ENCODE results near the gene TAF3.
"Not testable (repeated sequence)": the region's sequence is repeated elsewhere in the genome, so short reads cannot be mapped to it uniquely, and the experiment has no call there.

TAF3 gene

GRCh38 chr10:7818295-7819120 is at the start of gene TAF3:
Gene TAF3 (plus strand): TSS chr10:7818505. CDS start chr10:7818710, 205 bp downstream.
- no peaks in the 10 kb centered on the region for H3K36me3 ChIP-seq (ENCODE audit: control insufficient read depth, low read depth, low read length)
- H3K27ac ChIP-seq (ENCODE audit: low read length), result no peak within 1 kb of the TSS
- no peaks in the 10 kb centered on the region for H3K4me1 ChIP-seq (ENCODE audit: control insufficient read depth, low read depth, low read length)
- H3K9ac ChIP-seq (ENCODE audit: low read length), result peak within 1 kb of the TSS; percentile 73
- H3K9me3 ChIP-seq (ENCODE audit: control insufficient read depth, low read depth, low read length), result no peaks in the 10 kb centered on the region
- H3K4me3 ChIP-seq (ENCODE audit: low read length), result peak within 1 kb of the TSS; percentile 98
- peaks cover 5% of the 10 kb centered on the region for H3K27me3 ChIP-seq (ENCODE audit: control insufficient read depth, insufficient read depth, low read length)

GRCh38 chr10:7773845-7774801 is 44.2 kb upstream of the TAF3 start:
- H3K4me3 ChIP-seq (ENCODE audit: low read length), result no peak overlapping the region
- no peaks in the 10 kb centered on the region for H3K4me1 ChIP-seq (ENCODE audit: control insufficient read depth, low read depth, low read length)
- no peaks in the 10 kb centered on the region for H3K27me3 ChIP-seq (ENCODE audit: control insufficient read depth, insufficient read depth, low read length)
- H3K27ac ChIP-seq (ENCODE audit: low read length), result no peak overlapping the region
- no peaks in the 10 kb centered on the region for H3K9me3 ChIP-seq (ENCODE audit: control insufficient read depth, low read depth, low read length)
- peaks cover 63% of the 10 kb centered on the region for H3K36me3 ChIP-seq (ENCODE audit: control insufficient read depth, low read depth, low read length)
- H3K9ac ChIP-seq (ENCODE audit: low read length), result no peak overlapping the region

DNA sequence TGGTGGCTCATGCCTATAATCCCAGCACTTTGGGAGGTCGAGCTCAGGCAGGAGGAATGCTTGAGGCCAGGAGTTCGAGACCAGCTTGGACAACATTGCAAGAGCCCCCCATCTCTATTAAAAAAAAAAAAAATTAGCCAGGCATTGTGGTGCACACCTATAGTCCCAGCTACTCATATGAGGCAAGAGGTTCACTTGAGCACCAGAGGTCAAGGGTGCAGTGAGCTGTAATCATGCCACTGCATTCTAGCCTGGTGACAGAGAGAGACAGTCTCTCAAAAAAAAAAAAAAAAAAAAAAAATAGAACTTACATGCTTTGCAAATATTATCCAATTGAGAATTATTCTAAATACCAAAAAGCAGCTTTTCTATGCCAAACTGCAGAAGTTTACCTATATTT is 41.5 kb upstream of the TAF3 start:
- Histone ChIP-seq H3K27ac (ENCODE audit: low read length) (no peak overlapping the region), H3K36me3 (ENCODE audit: control insufficient read depth, low read depth, low read length) (peaks cover 57% of the 10 kb centered on the region)

GRCh38 chr10:7782194-7782593 is 36.1 kb upstream of the TAF3 start:
- peaks cover 28% of the 10 kb centered on the region for H3K36me3 ChIP-seq (ENCODE audit: control insufficient read depth, low read depth, low read length)
- H3K27ac ChIP-seq (ENCODE audit: low read length); H3K9me3 ChIP-seq (ENCODE audit: control insufficient read depth, low read depth, low read length); H3K9ac ChIP-seq (ENCODE audit: low read length); H3K27me3 ChIP-seq (ENCODE audit: control insufficient read depth, insufficient read depth, low read length); H3K4me3 ChIP-seq (ENCODE audit: low read length); H3K4me1 ChIP-seq (ENCODE audit: control insufficient read depth, low read depth, low read length): not testable (repeated sequence)

More for the DNA sequence above, 41.5 kb upstream of the TAF3 start:
- H3K9me3 ChIP-seq (ENCODE audit: control insufficient read depth, low read depth, low read length), result no peaks in the 10 kb centered on the region
- no peak overlapping the region for H3K4me3 ChIP-seq (ENCODE audit: low read length)
- H3K27me3 ChIP-seq (ENCODE audit: control insufficient read depth, insufficient read depth, low read length), result no peaks in the 10 kb centered on the region
- no peaks in the 10 kb centered on the region for H3K4me1 ChIP-seq (ENCODE audit: control insufficient read depth, low read depth, low read length)
- no peak overlapping the region for H3K9ac ChIP-seq (ENCODE audit: low read length)

DNA sequence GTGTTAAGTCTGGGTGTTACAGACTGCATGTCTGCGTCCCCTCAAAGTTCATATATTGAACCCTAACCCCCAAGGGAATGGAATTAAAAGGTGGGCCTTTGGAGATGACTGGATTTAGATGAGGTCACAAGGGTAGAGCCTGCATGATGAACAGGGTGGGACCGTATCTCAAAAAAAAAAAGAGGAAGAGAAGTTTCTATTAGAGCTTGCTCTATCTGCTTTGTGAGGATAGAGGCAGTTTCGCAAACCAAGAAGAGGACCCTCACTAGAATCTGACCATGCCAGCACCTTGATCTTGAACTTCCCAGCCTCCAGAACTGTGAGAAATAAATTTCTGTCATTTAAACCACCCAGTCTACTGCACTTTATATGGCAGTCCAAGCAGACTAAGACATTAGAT is 31.9 kb upstream of the TAF3 start:
- Histone ChIP-seq H3K4me1 (ENCODE audit: control insufficient read depth, low read depth, low read length) (peaks cover 12% of the 10 kb centered on the region), H3K4me3 (ENCODE audit: low read length) (peak overlapping the region; percentile 84), H3K27ac (ENCODE audit: low read length) (no peak overlapping the region), H3K9me3 (ENCODE audit: control insufficient read depth, low read depth, low read length) (no peaks in the 10 kb centered on the region), H3K27me3 (ENCODE audit: control insufficient read depth, insufficient read depth, low read length) (no peaks in the 10 kb centered on the region), H3K9ac (ENCODE audit: low read length) (peak overlapping the region; percentile 72), H3K36me3 (ENCODE audit: control insufficient read depth, low read depth, low read length) (no peaks in the 10 kb centered on the region)

GRCh38 chr10:7787150-7787856 is 31.0 kb upstream of the TAF3 start:
- Histone ChIP-seq H3K27ac (ENCODE audit: low read length) (peak overlapping the region; percentile 6), H3K4me3 (ENCODE audit: low read length) (peak overlapping the region; percentile 84)

GRCh38 chr10:7787857-7788638 is 30.3 kb upstream of the TAF3 start, which contains the start of the genes ATP5F1C and KIN:
Gene ATP5F1C (plus strand): TSS chr10:7788177. CDS start chr10:7788208, 31 bp downstream.
Gene KIN (minus strand): TSS chr10:7787993. CDS start chr10:7787933, 60 bp downstream.
- Histone ChIP-seq H3K9ac (ENCODE audit: low read length) (peak within 1 kb of the TSS; percentile 72), H3K4me3 (ENCODE audit: low read length) (peak within 1 kb of the TSS; percentile 84), H3K4me1 (ENCODE audit: control insufficient read depth, low read depth, low read length) (peaks cover 12% of the 10 kb centered on the region), H3K27ac (ENCODE audit: low read length) (peak within 1 kb of the TSS; percentile 14), H3K9me3 (ENCODE audit: control insufficient read depth, low read depth, low read length) (no peaks in the 10 kb centered on the region), H3K27me3 (ENCODE audit: control insufficient read depth, insufficient read depth, low read length) (no peaks in the 10 kb centered on the region), H3K36me3 (ENCODE audit: control insufficient read depth, low read depth, low read length) (no peaks in the 10 kb centered on the region)

More at GRCh38 chr10:7787150-7787856, 31.0 kb upstream of the TAF3 start:
- peaks cover 12% of the 10 kb centered on the region for H3K4me1 ChIP-seq (ENCODE audit: control insufficient read depth, low read depth, low read length)
- H3K27me3 ChIP-seq (ENCODE audit: control insufficient read depth, insufficient read depth, low read length), result no peaks in the 10 kb centered on the region
- H3K9me3 ChIP-seq (ENCODE audit: control insufficient read depth, low read depth, low read length), result no peaks in the 10 kb centered on the region
- H3K36me3 ChIP-seq (ENCODE audit: control insufficient read depth, low read depth, low read length), result no peaks in the 10 kb centered on the region
- peak overlapping the region; percentile 72 for H3K9ac ChIP-seq (ENCODE audit: low read length)

DNA sequence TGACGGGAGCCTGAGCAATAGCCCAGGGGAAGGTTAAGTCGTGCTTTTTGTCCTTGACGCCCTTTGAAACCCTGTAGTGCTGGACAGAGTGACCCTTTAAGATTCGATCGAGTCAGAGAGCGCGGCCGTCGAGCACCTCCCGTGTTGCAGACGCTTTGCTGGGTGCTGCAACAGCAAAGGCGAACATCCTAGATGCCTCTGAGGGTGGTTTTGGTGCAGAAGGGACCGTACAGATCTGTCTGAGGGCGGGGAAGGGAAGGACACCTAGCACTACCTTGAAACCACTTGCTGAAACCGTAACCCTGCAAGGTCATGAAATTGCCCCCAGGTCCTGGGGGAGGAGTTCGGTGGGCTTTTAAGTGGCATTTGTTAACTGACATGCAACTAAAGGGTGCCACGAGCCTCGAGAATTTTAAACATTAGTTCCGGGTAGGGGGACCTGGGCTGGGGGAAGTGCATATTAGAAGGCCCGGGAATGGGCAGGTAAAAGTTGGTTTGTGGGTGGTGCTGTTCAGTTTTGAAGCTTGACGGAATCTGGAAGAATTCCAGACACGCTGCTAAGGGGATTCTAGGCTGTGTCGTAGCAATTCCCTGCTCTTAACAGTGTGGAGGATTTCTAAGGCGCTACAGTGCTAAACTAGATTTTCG is 29.5 kb upstream of the TAF3 start:
- Histone ChIP-seq H3K27me3 (ENCODE audit: control insufficient read depth, insufficient read depth, low read length) (no peaks in the 10 kb centered on the region), H3K4me3 (ENCODE audit: low read length) (peak overlapping the region; percentile 84), H3K4me1 (ENCODE audit: control insufficient read depth, low read depth, low read length) (peaks cover 12% of the 10 kb centered on the region), H3K9me3 (ENCODE audit: control insufficient read depth, low read depth, low read length) (no peaks in the 10 kb centered on the region), H3K27ac (ENCODE audit: low read length) (peak overlapping the region; percentile 14), H3K36me3 (ENCODE audit: control insufficient read depth, low read depth, low read length) (no peaks in the 10 kb centered on the region), H3K9ac (ENCODE audit: low read length) (peak overlapping the region; percentile 72)

DNA sequence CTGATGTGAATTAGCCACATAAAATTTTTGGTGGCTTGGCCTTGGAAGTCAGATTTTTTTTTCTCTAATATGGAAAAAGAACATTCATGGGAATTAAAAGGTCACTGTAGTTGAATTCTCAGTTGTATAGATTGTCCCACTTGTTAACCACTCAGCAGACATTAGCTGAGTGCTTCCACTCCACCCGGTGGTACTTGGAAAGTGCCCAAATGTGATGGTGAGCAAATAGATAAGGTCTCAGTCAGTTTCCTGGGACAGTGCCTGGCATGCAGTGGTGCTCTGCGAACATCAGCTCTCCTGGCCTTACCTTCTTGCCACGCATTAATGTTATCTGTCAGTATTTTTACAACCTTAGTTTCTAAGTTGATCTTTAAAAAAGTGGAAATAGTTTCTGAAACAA is 28.9 kb upstream of the TAF3 start:
- Histone ChIP-seq H3K9me3 (ENCODE audit: control insufficient read depth, low read depth, low read length) (no peaks in the 10 kb centered on the region), H3K4me1 (ENCODE audit: control insufficient read depth, low read depth, low read length) (peaks cover 12% of the 10 kb centered on the region), H3K9ac (ENCODE audit: low read length) (peak overlapping the region; percentile 72), H3K27me3 (ENCODE audit: control insufficient read depth, insufficient read depth, low read length) (no peaks in the 10 kb centered on the region), H3K27ac (ENCODE audit: low read length) (no peak overlapping the region), H3K36me3 (ENCODE audit: control insufficient read depth, low read depth, low read length) (no peaks in the 10 kb centered on the region), H3K4me3 (ENCODE audit: low read length) (peak overlapping the region; percentile 84)

GRCh38 chr10:7792541-7792940 is 25.8 kb upstream of the TAF3 start:
- Histone ChIP-seq H3K4me3 (ENCODE audit: low read length) (no peak overlapping the region), H3K9me3 (ENCODE audit: control insufficient read depth, low read depth, low read length) (no peaks in the 10 kb centered on the region), H3K36me3 (ENCODE audit: control insufficient read depth, low read depth, low read length) (peaks cover 8% of the 10 kb centered on the region), H3K9ac (ENCODE audit: low read length) (no peak overlapping the region), H3K4me1 (ENCODE audit: control insufficient read depth, low read depth, low read length) (peaks cover 6% of the 10 kb centered on the region), H3K27me3 (ENCODE audit: control insufficient read depth, insufficient read depth, low read length) (no peaks in the 10 kb centered on the region), H3K27ac (ENCODE audit: low read length) (no peak overlapping the region)
